HG03175 (cell line): ENCODE data around the gene DOHH.
A peak's percentile ranks its signal among the peaks of the same experiment; 100 is the strongest.

Source experiments
- ATAC-seq: cut with Tn5 transposase; IDR thresholded peaks from one replicate; pipeline ENCODE4 v1.9.1; 2021; ENCODE audit warnings: mild to moderate bottlenecking, moderate library complexity; ENCODE audit not compliant: unreplicated experiment

DOHH gene, protein sequence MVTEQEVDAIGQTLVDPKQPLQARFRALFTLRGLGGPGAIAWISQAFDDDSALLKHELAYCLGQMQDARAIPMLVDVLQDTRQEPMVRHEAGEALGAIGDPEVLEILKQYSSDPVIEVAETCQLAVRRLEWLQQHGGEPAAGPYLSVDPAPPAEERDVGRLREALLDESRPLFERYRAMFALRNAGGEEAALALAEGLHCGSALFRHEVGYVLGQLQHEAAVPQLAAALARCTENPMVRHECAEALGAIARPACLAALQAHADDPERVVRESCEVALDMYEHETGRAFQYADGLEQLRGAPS

GRCh38 chr19:3500429-3501101, at the start of gene DOHH:
Gene DOHH (minus strand): TSS chr19:3500674. CDS start chr19:3496814, 3,860 bp downstream.
- peak; percentile 82 for ATAC-seq

DNA sequence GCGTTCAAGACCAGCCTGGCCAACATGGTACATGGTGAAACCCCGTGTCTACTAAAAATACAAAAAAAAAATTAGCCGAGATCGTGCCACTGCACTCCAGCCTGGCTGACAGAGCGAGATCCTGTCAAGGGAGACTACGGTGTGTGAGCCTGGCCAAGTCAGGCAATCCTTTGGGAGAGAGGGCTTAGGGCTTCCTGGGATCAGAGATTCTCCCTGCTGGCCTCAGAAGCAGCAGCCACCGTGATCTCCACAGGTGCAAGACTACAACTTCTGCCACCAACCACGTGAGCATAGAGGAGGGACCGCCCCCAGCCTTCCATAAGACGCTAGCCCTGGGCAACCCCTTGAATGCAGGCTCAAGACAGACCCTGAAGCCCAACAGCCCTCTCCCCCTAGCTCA, 49.3 kb upstream of the DOHH start:
- no peak for ATAC-seq

GRCh38 chr19:3548606-3549005, 48.1 kb upstream of the DOHH start:
- no peak for ATAC-seq

DNA sequence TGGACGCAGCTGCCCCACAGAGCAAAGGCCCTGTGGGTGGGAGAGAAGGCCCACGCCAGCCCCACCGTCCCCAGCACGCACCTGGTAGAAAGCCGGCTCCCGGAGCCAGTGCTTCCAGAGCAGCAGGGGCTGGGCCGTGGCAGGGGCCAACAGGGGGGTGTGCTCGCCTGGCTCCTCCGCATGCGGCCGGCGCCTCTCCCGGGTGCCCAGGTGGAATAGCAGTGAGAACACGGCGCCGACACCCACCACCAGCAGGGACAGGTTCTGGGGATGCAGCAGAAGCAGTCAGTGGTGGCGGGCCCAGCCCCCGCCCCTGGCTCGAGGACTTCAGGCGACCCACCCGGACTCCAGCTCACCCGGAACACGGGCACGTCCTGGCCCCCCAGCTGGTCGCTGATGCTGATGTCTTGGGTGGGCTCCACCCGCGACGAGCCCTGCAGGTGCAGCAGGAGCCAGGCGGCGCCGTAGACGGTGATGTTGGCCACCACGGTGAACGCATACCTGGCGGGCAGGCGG, 47.4 kb upstream of the DOHH start:
- no peak for ATAC-seq

DNA sequence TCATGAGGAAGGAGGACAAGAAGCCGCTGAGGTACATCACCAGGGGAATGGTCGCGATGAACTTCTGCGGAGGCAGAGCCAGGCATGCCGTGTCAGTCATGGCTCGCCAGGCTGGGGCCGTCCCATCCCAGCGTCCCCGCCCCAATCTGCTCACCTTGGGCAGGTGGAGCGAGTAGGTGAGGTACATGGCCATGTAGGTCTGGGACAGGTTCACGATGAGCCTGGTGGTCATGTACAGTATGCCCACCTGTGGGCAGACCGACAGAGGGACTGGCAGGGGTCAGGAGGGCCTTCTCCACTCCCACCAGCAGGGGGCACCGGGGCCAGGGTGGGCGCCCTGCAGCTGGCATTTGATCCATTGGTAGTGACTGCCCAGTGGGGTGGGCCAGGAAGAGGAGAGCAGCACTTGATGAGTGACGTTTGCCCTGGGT, 46.8 kb upstream of the DOHH start:
- ATAC-seq = no peak

GRCh38 chr19:3546119-3546518, 45.6 kb upstream of the DOHH start:
- no peak for ATAC-seq

DNA sequence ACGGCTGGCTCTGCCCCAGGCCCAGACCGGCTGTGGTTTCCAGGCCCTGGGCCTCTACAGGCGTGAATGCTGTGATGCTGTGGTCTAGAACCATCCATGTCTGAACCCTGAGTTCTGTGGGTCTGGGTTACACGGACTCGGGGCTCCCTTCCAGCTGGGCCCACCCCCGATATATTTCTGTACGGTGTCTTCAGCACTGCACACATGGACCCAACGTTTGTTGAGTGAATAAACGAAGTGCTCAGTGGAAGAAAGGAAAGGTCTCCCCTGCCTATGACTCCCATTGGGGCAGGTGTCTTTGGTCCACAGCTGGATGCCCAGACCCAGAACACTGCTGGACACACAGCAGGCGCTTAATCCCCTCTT, 45.2 kb upstream of the DOHH start:
- ATAC-seq = no peak

- ATAC-seq = no peak
Measured at GRCh38 chr19:3544742-3545668, 44.5 kb upstream of the DOHH start.

- ATAC-seq = no peak
Measured at GRCh38 chr19:3544058-3544376, 43.5 kb upstream of the DOHH start.

DNA sequence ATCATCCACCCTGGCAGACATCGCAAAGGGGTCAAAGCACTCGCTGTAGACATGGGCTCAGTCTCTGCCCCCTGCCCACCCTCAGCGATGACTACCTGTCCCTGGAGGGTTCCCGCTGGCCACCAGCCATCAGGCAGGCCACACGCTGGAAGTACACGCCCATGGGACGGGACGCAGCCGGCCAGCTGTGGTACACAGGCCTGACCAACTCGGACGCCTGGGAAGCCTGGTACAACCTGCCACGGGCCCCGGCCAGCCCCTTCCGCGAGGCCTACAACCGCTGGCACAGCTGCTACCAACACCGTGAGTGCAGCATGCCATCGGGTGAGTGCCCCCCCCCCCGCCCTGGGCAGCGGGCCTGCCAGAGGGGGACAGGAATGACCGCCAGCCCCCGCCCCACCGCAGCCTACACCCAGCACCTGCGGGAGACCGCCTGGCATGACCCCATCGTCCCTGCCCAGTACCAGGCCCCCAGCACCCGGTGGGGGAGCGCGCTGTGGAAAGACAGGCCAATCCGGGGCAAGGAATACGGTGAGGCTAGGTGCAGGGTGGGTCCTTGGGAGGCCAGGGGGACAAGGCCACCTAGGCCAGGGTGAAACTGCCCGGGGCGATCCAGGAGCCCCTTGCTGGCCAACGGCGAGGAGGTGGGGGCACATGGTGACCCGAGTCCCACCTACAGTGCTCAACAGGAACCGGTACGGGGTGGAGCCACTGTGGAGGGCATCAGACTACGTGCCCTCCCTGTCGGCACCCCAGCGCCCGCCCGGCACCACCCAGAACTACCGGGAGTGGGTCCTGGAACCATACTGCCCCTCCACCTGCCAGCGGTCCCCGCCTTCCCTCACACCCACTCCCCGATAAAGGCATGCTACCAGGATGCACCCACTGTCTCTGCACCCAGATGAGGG, 42.9 kb upstream of the DOHH start:
- ATAC-seq = no peak

- ATAC-seq = no peak
Measured at GRCh38 chr19:3539756-3540118, 39.3 kb upstream of the DOHH start.

DNA sequence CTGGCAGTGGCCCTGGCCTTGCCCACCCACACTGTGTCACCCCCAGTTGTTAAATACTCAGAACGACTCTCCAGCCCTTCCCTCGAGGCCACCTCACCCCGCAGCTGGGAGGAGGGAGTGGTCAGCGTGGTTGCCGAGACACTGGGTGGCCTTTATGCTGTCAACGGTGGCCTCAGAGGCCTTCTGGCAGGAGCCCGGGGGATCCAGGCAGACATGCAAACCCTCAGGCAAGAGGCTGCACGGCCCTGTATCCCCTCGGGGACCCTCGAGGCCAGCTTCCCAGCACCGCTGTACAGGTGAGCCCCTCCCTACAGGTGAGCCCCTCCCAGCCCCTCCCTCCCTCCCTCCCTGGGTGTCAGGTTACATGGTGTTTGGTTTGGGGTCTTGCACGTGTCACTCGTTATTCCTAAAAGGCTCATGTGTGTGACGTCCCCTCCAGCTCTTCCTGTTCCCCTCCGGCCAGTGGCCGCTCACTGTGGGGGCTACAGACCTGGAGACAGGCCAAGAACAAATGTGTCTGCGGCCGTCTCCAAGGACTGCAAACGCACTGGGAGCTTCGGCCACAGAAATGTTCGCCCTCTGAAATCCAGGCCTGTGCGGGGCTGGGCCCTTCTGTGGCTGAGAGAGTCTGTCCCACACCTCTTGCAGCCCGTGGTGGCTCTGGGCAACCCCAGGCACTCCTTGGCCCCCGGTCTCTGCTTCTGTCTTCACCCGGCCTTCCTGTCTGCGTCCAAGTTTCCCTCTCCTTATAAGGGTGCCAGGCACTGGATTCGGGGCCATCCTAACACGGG, 38.7 kb upstream of the DOHH start, which contains the start of gene TEKTIP1:
TEKTIP1 (plus strand) TSS at position 210 of the 791 bp plus-strand sequence; CDS start at position 214, 4 bp downstream.
- no peak for ATAC-seq

DNA sequence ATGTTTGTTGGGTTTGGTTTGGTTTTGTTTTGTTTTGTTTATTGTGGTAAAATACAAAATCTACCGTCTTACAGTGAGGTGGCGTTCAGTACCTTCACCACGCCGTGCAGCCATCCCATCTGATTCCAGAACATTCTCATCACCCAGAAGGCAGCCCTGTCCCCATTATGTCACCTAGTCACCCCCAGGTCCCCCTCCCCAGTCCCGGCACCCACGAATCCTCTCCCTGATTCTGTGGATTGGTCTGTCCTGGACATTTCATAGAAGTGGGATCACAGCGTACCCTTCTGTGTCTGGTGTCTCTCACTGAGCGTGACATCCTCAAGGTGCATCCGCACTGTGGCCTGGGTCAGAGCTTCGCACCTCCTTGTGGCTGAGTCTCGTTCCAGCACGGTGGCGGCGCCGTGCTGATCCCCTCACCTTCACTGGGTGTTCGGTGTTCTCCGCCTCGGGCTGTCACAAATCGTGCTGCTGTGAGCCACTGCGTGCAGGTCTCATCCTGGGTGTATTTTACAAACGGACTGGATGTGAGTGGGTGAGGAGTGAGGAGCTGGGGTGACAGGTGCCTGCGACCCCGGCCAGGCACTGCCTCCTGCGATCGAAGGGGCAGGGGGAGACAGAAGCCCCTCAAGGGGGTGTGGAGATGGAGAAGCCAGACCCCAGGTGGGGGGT, 37.9 kb upstream of the DOHH start:
- no peak for ATAC-seq

DNA sequence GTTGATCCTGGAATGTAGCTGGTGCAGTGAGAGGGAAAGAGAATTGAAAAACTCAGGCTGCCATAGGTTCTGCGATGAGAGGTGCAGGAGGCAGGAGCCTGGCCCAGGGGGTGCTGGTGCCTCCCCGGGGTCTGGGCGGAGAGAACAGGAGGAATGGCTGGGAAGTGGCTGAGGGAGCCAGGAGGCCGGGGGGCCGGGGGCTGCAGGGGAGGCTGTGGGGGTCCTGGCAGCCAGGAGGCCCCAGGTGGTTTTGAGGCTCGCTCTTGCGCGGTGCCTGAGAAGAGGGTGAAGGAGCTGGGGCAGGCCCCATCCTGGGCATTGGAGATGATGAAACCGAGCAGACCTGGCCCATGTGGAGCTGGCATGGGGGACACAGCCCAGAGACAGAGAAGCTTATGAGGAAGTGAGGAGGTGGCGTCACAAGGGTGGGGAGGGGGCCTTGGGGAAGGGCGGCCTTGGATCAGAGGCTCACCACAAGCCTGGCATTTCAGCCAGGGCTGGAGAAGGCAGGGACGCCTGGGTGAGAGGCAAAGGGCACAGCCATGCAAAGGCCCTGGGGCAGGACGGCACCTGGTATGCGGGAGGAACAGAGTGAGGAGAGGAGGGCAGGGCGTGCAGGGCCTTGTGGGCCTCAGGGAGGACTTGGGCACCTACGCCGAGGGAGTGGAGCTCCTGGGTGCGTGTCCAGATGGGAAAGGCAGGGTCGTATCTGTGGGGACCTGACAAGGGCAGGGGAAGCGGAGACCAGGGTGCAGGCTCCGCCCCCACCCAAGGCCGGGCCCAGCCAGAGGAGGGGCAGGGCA, 37.2 kb upstream of the DOHH start:
- no peak for ATAC-seq

DNA sequence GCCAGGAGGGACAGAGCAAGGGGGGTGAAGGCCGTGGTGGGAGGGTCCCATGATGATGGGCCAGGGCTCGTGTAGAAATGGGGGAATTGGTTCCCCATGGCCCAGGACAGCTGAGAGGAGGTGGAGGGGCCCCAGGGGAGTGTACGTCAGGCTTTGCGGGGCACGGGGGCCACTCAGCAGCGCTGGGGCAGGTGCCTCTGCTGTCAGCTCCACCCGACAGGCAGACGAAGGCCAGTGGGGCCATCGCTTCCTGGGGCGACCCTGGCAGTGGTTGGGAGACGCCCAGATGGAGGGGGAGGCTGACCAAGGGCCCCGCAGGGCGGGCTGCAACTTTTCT, 36.6 kb upstream of the DOHH start:
- no peak for ATAC-seq

DNA sequence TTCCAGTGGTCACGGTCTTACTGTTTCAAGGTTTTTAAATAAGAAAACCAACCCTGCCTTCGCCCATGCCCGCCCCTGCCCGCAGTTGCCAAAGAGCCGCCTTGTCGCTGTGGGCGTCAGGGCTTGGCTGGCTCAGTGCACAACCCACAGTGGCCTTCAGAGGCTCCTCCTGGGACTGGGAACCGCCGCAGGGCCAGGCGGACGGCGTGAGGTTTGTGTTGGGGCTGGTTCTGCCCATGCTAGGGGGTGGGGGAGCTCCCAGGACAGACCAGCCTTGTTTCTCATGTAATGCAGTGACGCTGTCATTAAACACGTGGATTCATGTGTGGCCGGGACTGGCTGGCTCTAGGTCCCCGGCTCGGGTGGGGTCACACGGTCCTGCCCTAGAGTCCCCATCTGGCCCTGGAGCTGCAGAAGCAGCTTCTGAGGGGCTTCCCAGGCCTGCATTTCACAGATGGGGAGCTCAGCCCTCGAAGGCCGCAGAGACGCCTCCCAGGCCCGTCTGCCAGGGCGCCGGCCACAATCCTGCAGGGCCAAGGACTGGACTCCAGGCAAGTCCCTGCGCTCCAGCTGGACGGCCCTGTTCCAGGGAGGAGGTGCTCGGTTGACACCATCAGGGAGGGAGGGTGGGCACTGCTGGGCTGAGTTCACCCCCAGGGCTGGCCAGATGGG, 36.1 kb upstream of the DOHH start:
- ATAC-seq = no peak

GRCh38 chr19:3535981-3536380, 35.5 kb upstream of the DOHH start:
- no peak for ATAC-seq

GRCh38 chr19:3535563-3535965, 35.1 kb upstream of the DOHH start:
- ATAC-seq = no peak
